HEK293 (cell line): Measurements from ENCODE around the gene GRIK4.

Experiments used
- CTCF ChIA-PET: fragments of 350-600 bp; formaldehyde crosslinking; extraction: SDS; loops from one replicate; lab custom pipeline; 2021; ENCODE audit warnings: antibody characterized with exemption; lab: Yijun Ruan, JAX
- POLR2A ChIA-PET: fragments of 300-600 bp; formaldehyde crosslinking; extraction: SDS; loops from one replicate; lab custom pipeline; 2020; ENCODE audit warnings: antibody characterized with exemption, inconsistent platforms; lab: Yijun Ruan, JAX
- H3K27ac ChIP-seq: fragments of 200-500 bp; sonication (Bioruptor generic); 2 replicates; pipeline ENCODE4 v1.5.1; 2014; ENCODE audit warnings: low read depth, low read length, control low read depth, inconsistent platforms; ENCODE audit errors: extremely low read depth
- H3K36me3 ChIP-seq, 2 experiments: fragments of 200-500 bp in 1 of 2; sonication (Bioruptor generic) in 1 of 2; 1 replicate in 1 of 2; 2 replicates in 1 of 2; pipeline ENCODE4 v1.5.1; 2014 to 2017; ENCODE audit warnings: inconsistent platforms in 2 of 2, low read length in 2 of 2; ENCODE audit not compliant: control insufficient read depth in 2 of 2, insufficient read depth in 1 of 2
- H3K4me1 ChIP-seq: fragments of 200-500 bp; sonication (Bioruptor generic); 2 replicates; pipeline ENCODE4 v1.5.1; 2014; ENCODE audit warnings: mild to moderate bottlenecking, low read length, inconsistent platforms; ENCODE audit not compliant: control insufficient read depth, insufficient read depth
- H3K4me3 ChIP-seq: 2 replicates; pipeline ENCODE4 v1.5.1; 2011; ENCODE audit warnings: low read depth, mild to moderate bottlenecking, control low read depth, low read length, moderate library complexity
- H3K9me3 ChIP-seq: fragments of 200-500 bp; sonication (Bioruptor generic); 2 replicates; pipeline ENCODE4 v1.5.1; 2014; ENCODE audit warnings: low read depth, low read length, inconsistent platforms; ENCODE audit not compliant: control insufficient read depth, insufficient read depth
- GFI1B ChIP-seq: fragments of 450-650 bp; formaldehyde crosslinking; IDR thresholded peaks from 2 replicates; pipeline ENCODE4 v1.5.1; 2016; ENCODE audit warnings: missing biosample characterization, missing genetic modification characterization
- GLI4 ChIP-seq: fragments of 450-650 bp; formaldehyde crosslinking; IDR thresholded peaks from 2 replicates; pipeline ENCODE4 v1.5.1; 2016; ENCODE audit warnings: missing biosample characterization, missing genetic modification characterization
- HIC1 ChIP-seq: fragments of 450-650 bp; formaldehyde crosslinking; IDR thresholded peaks from 2 replicates; pipeline ENCODE4 v1.5.1; 2016; ENCODE audit warnings: missing biosample characterization, missing genetic modification characterization
- HOXD13 ChIP-seq: sonication (generic); formaldehyde crosslinking; IDR thresholded peaks from 2 replicates; pipeline ENCODE4 v1.8.0; 2022; ENCODE audit warnings: missing genetic modification reagents, borderline replicate concordance
- PRDM4 ChIP-seq: fragments of 450-650 bp; formaldehyde crosslinking; IDR thresholded peaks from 2 replicates; pipeline ENCODE4 v1.5.1; 2017; ENCODE audit warnings: missing biosample characterization, missing genetic modification characterization
- PRDM6 ChIP-seq: fragments of 450-650 bp; formaldehyde crosslinking; IDR thresholded peaks from 2 replicates; pipeline ENCODE4 v1.5.1; 2017; ENCODE audit warnings: missing biosample characterization, missing genetic modification characterization
- ZBTB10 ChIP-seq: fragments of 450-650 bp; formaldehyde crosslinking; IDR thresholded peaks from 2 replicates; pipeline ENCODE4 v1.5.1; 2016; ENCODE audit warnings: missing biosample characterization, missing genetic modification characterization
- ZBTB49 ChIP-seq: fragments of 450-650 bp; formaldehyde crosslinking; IDR thresholded peaks from 2 replicates; pipeline ENCODE4 v1.5.1; 2016; ENCODE audit warnings: missing biosample characterization, missing genetic modification characterization, low read depth
- ZNF148 ChIP-seq: fragments of 450-650 bp; formaldehyde crosslinking; IDR thresholded peaks from 2 replicates; pipeline ENCODE4 v1.5.0; 2017; ENCODE audit warnings: missing biosample characterization, missing genetic modification characterization, borderline replicate concordance
- ZNF169 ChIP-seq: fragments of 450-650 bp; formaldehyde crosslinking; IDR thresholded peaks from 2 replicates; pipeline ENCODE4 v1.5.1; 2016; ENCODE audit warnings: missing biosample characterization, missing genetic modification characterization
- ZNF280C ChIP-seq: fragments of 450-650 bp; formaldehyde crosslinking; IDR thresholded peaks from 2 replicates; pipeline ENCODE4 v1.5.1; 2016; ENCODE audit warnings: missing biosample characterization, missing genetic modification characterization
- ZNF48 ChIP-seq: fragments of 450-650 bp; formaldehyde crosslinking; IDR thresholded peaks from 2 replicates; pipeline ENCODE4 v1.5.1; 2016; ENCODE audit warnings: missing biosample characterization, missing genetic modification characterization
- ZNF501 ChIP-seq: fragments of 450-650 bp; formaldehyde crosslinking; IDR thresholded peaks from 2 replicates; pipeline ENCODE4 v1.5.1; 2016; ENCODE audit warnings: missing biosample characterization, missing genetic modification characterization
- ZNF510 ChIP-seq: fragments of 450-650 bp; formaldehyde crosslinking; IDR thresholded peaks from 2 replicates; pipeline ENCODE4 v1.5.1; 2018; ENCODE audit warnings: mild to moderate bottlenecking, missing genetic modification characterization, missing biosample characterization; ENCODE audit not compliant: insufficient replicate concordance
- ZNF639 ChIP-seq: fragments of 450-650 bp; formaldehyde crosslinking; IDR thresholded peaks from 2 replicates; pipeline ENCODE4 v1.5.1; 2016; ENCODE audit warnings: missing biosample characterization, missing genetic modification characterization
- ZNF830 ChIP-seq: fragments of 450-650 bp; IDR thresholded peaks from 2 replicates; pipeline ENCODE4 v1.5.0; 2018; ENCODE audit warnings: missing biosample characterization, missing genetic modification characterization, low read depth, mild to moderate bottlenecking, moderate library complexity
- ZSCAN5A ChIP-seq: fragments of 450-650 bp; formaldehyde crosslinking; IDR thresholded peaks from 2 replicates; pipeline ENCODE4 v1.5.1; 2016; ENCODE audit warnings: missing biosample characterization, missing genetic modification characterization

Gene GRIK4

GRCh38 chr11:120941000-120941399, 429.5 kb downstream of the GRIK4 start:
- H3K27ac ChIP-seq, result no peak overlapping the region
- no peak overlapping the region for H3K4me3 ChIP-seq
- no peaks in the 10 kb centered on the region for H3K9me3 ChIP-seq
- H3K36me3 ChIP-seq, result no peaks in the 10 kb centered on the region
- H3K4me1 ChIP-seq, result no peaks in the 10 kb centered on the region
- ChIA-PET CTCF (interaction anchor here (0.5 to 0.7 kb wide), 4 partner anchors 12 to 491 kb away, joined by 3 to 4 read pairs (median 3); no protein-coding TSS in a partner anchor), POLR2A (no interaction called here)
- TF ChIP-seq ZNF280C (tag by site-specific recombination) (no peak), ZNF639 (tag by site-specific recombination) (no peak), HIC1 (tag by site-specific recombination) (no peak), ZNF48 (tag by site-specific recombination) (no peak), HOXD13 (no peak), PRDM6 (tag by site-specific recombination) (no peak), ZNF148 (tag by site-specific recombination) (no peak), ZBTB10 (tag by site-specific recombination) (no peak), GLI4 (tag by site-specific recombination) (no peak), ZNF501 (tag by site-specific recombination) (no peak), ZBTB49 (tag by site-specific recombination) (no peak), PRDM4 (tag by site-specific recombination) (no peak), ZNF510 (tag by site-specific recombination) (no peak), ZNF830 (tag by site-specific recombination) (no peak), ZSCAN5A (tag by site-specific recombination) (no peak), ZNF169 (tag by site-specific recombination) (no peak), GFI1B (tag by site-specific recombination) (no peak)
